ENCODE measurements around the gene TRIM8. TPM values are rescaled to one million over a fixed set of nuclear protein-coding genes. Genes with fewer than 3 reads are reported as not detected.
A peak's percentile ranks its signal among the peaks of the same experiment; 100 is the strongest.

TRIM8 gene
- total RNA-seq, 2 donors from 2014 or later = 106 to 125 TPM

GRCh38 chr10:102627736-102628293, 16.5 kb upstream of the TRIM8 start:
- Histone ChIP-seq H3K9me3 (no peaks in the 10 kb centered on the region), H3K27ac (peak overlapping the region; percentile 83 to 92), H3K4me3 (no peak overlapping the region), H3K27me3 (no peaks in the 10 kb centered on the region), H3K36me3 (no peaks in the 10 kb centered on the region), H3K4me1 (peaks cover 0 to 72% of the 10 kb centered on the region in 2 donors)
- no peak for TF ChIP-seq CTCF (IDR thresholded peaks at IDR 0.05)
- DNase-seq (ENCODE audit: low spot score) = no peak

- H3K27ac ChIP-seq = peak overlapping the region; percentile 83 to 92
- no peaks in the 10 kb centered on the region for H3K36me3 ChIP-seq
- peaks cover 0 to 79% of the 10 kb centered on the region in 2 donors for H3K4me1 ChIP-seq
- peak in 1 of 2 donors; percentile 33 for TF ChIP-seq CTCF (IDR thresholded peaks at IDR 0.05)
- no peak for DNase-seq (ENCODE audit: low spot score)
- no peaks in the 10 kb centered on the region for H3K9me3 ChIP-seq
- H3K4me3 ChIP-seq = no peak overlapping the region
- H3K27me3 ChIP-seq = no peaks in the 10 kb centered on the region
Observed at GRCh38 chr10:102628451-102628911, 15.8 kb upstream of the TRIM8 start.

GRCh38 chr10:102629661-102630614, 14.3 kb upstream of the TRIM8 start:
- no peaks in the 10 kb centered on the region for H3K9me3 ChIP-seq
- no peaks in the 10 kb centered on the region for H3K27me3 ChIP-seq
- H3K4me3 ChIP-seq = no peak overlapping the region
- DNase-seq (ENCODE audit: low spot score) = no peak
- H3K36me3 ChIP-seq = no peaks in the 10 kb centered on the region
- peaks cover 0 to 90% of the 10 kb centered on the region in 2 donors for H3K4me1 ChIP-seq
- H3K27ac ChIP-seq = peak overlapping the region; percentile 83 to 92
- no peak for TF ChIP-seq CTCF (IDR thresholded peaks at IDR 0.05)

- Histone ChIP-seq H3K27me3 (no peaks in the 10 kb centered on the region), H3K4me1 (peaks cover 0 to 90% of the 10 kb centered on the region in 2 donors), H3K27ac (peak overlapping the region in 1 of 2 donors; percentile 5), H3K36me3 (no peaks in the 10 kb centered on the region), H3K4me3 (no peak overlapping the region), H3K9me3 (no peaks in the 10 kb centered on the region)
- no peak for TF ChIP-seq CTCF (IDR thresholded peaks at IDR 0.05)
- DNase-seq (ENCODE audit: low spot score) = no peak
Observed at GRCh38 chr10:102630663-102631062, 13.6 kb upstream of the TRIM8 start.

GRCh38 chr10:102631525-102632393, 12.5 kb upstream of the TRIM8 start:
- no peaks in the 10 kb centered on the region for H3K27me3 ChIP-seq
- peaks cover 0 to 79% of the 10 kb centered on the region in 2 donors for H3K4me1 ChIP-seq
- no peaks in the 10 kb centered on the region for H3K36me3 ChIP-seq
- DNase-seq (ENCODE audit: low spot score) = no peak
- H3K4me3 ChIP-seq = no peak overlapping the region
- TF ChIP-seq CTCF (IDR thresholded peaks at IDR 0.05) = no peak
- H3K27ac ChIP-seq = peak overlapping the region; percentile 56 to 80
- no peaks in the 10 kb centered on the region for H3K9me3 ChIP-seq

All from right atrium auricular region (tissue), 2 donors.